ENCODE measurements around the gene MMEL1. TPM values are rescaled to one million over a fixed set of nuclear protein-coding genes. Genes with fewer than 3 reads are reported as not detected.

The MMEL1 gene
- total and polyA plus RNA-seq, 2 donors (not counting 3 experiments of a cell fraction or from before 2014, with no cell fraction given) = 1.1 to 1.2 TPM

DNA sequence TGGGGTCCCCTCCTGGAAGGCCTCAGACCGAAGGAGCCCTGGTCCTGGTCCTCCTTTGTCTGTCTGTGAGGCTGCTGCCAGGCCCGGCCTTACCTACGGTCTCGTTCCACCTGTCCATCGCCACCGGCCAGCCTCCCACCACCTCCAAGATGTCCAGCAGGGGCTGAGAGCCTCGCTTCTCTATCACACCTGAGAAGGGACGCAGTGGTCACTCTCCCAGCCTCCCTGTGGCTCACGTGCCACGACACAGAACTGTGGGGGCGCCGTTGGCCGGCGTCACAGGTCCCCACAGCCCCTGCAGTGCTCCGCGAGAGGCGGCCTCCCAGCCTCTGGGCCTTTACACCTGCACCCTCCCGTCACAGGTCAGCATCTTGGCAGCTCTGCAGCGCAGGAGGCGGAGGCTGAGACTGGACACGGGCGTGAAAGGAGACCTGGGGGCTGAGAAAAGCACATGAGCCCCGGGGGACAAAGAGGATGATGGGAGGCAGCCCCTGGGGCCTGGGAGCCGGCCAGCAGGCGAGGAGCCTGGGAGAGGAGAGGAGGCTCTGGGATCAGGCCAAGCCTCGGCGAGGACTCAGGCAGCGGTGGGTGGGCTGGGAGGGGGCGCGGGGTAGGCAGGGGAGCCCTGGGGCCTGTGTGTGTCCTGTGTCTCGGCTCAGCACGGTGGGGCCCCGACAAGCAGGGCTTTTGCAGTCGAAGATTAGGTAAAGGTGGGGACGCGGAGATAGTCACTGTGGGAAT, 25.8 kb downstream of the MMEL1 start:
- FAIRE-seq = no peak
- Histone ChIP-seq H3K27ac (ENCODE audit: insufficient read depth, low read depth, low read length) (no peak overlapping the region), H3K4me3 (replicated peaks in 1 of 3; ENCODE audit: insufficient read depth in 1 of 3, low read depth in 1 of 3, low read length in 3 of 3) (no peak overlapping the region), H3K79me2 (ENCODE audit: control insufficient read depth, insufficient read depth, low read length) (no peaks in the 10 kb centered on the region), H3K9me1 (replicated peaks; ENCODE audit: control insufficient read depth, extremely low read depth, insufficient read depth, low read length) (no peaks in the 10 kb centered on the region), H3K4me2 (ENCODE audit: insufficient read depth, low read length) (no peak overlapping the region), H3K27me3 (ENCODE audit: control insufficient read depth in 2 of 2, insufficient read depth in 2 of 2, low read length in 2 of 2) (no peaks in the 10 kb centered on the region), H3K36me3 (ENCODE audit: control insufficient read depth in 2 of 2, extremely low read depth in 1 of 2, insufficient read depth in 2 of 2, low read length in 2 of 2) (no peaks in the 10 kb centered on the region), H3K9me3 (replicated peaks; ENCODE audit: control insufficient read depth, insufficient read depth, low read length) (no peaks in the 10 kb centered on the region), H3K9ac (replicated peaks; ENCODE audit: extremely low read depth, insufficient read depth, low read length) (no peak overlapping the region), H2AFZ (ENCODE audit: low read depth, low read length) (no peak overlapping the region), H4K20me1 (replicated peaks; ENCODE audit: control insufficient read depth, extremely low read depth, insufficient read depth, low read length) (no peaks in the 10 kb centered on the region), H3K4me1 (ENCODE audit: control insufficient read depth, extremely low read depth, insufficient read depth, low read length) (no peaks in the 10 kb centered on the region)
- dilution Hi-C loops (cut with MboI; ENCODE audit: extremely low pct_ligation_motif_present, low sequenced_read_pairs) (no loop called here), intact Hi-C loops (cut with micrococcal nuclease) (no loop called here)
- ChIA-PET CTCF (no interaction called here), POLR2A (no interaction called here)
- BruUV-seq (replicated peaks) = no TSS peak
- DNase-seq (ENCODE audit: low read depth, low spot score) = no peak
- TF ChIP-seq POLR2A (IDR thresholded peaks at IDR 0.05; ENCODE audit: low read depth, low read length) = no peak
- TF ChIP-seq EZH2 (IDR thresholded peaks at IDR 0.05; ENCODE audit: borderline replicate concordance, low read depth, low read length, severe bottlenecking) = no peak
- TF ChIP-seq, protein P1, sequence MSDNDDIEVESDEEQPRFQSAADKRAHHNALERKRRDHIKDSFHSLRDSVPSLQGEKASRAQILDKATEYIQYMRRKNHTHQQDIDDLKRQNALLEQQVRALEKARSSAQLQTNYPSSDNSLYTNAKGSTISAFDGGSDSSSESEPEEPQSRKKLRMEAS (IDR thresholded peaks at IDR 0.05; ENCODE audit: insufficient read depth, insufficient read length) = no peak
- TF ChIP-seq POLR2AphosphoS5 (IDR thresholded peaks at IDR 0.05; ENCODE audit: insufficient read depth, low read depth, low read length) = no peak
- no peak for TF ChIP-seq JUN (IDR thresholded peaks at IDR 0.05; ENCODE audit: borderline replicate concordance, insufficient read depth, insufficient read length, low read depth)
- TF ChIP-seq MYC (IDR thresholded peaks at IDR 0.05; ENCODE audit: low read depth, low read length) = no peak

DNA sequence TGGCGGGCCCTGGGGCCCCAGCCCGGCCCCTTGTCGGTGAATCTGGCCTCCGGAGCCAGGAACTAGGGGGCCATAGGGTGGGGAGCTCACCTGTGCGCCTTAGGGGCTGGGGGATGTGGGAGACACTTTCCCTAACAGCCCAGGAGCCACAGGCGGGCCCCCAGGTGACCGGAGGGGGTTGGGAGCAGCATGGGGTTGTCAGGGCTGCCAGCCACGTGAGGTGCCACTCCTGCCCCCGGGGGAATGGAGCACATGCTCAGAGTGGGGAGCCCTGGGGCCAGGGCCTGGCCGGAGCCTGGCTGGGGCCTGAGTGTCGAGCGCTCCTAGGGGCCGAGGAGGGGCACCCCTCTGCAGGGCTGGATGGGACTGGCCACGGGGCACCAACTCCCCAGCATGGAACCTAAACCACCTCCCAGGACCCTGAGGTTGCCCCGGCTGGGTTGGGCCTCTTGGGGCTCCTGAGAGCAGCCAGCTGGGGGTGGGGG, 26.4 kb downstream of the MMEL1 start:
- H3K4me2 ChIP-seq (ENCODE audit: insufficient read depth, low read length) = no peak overlapping the region
- POLR2A ChIA-PET = no interaction called here
- H3K27me3 ChIP-seq (ENCODE audit: control insufficient read depth in 2 of 2, insufficient read depth in 2 of 2, low read length in 2 of 2) = no peaks in the 10 kb centered on the region
- DNase-seq (ENCODE audit: low read depth, low spot score) (no peak), FAIRE-seq (no peak)
- H3K4me1 ChIP-seq (ENCODE audit: control insufficient read depth, extremely low read depth, insufficient read depth, low read length) = no peaks in the 10 kb centered on the region
- H2AFZ ChIP-seq (ENCODE audit: low read depth, low read length) = no peak overlapping the region
- no peak overlapping the region for H3K27ac ChIP-seq (ENCODE audit: insufficient read depth, low read depth, low read length)
- dilution Hi-C loops (cut with MboI; ENCODE audit: extremely low pct_ligation_motif_present, low sequenced_read_pairs) = no loop called here
- H3K36me3 ChIP-seq (ENCODE audit: control insufficient read depth in 2 of 2, extremely low read depth in 1 of 2, insufficient read depth in 2 of 2, low read length in 2 of 2) = no peaks in the 10 kb centered on the region
- CTCF ChIA-PET = no interaction called here
- no peak overlapping the region for H3K4me3 ChIP-seq (replicated peaks in 1 of 3; ENCODE audit: insufficient read depth in 1 of 3, low read depth in 1 of 3, low read length in 3 of 3)
- BruUV-seq (replicated peaks) = no TSS peak
- intact Hi-C loops (cut with micrococcal nuclease) = no loop called here
- H3K79me2 ChIP-seq (ENCODE audit: control insufficient read depth, insufficient read depth, low read length) = no peaks in the 10 kb centered on the region
- H3K9me3 ChIP-seq (replicated peaks; ENCODE audit: control insufficient read depth, insufficient read depth, low read length) = no peaks in the 10 kb centered on the region
- H3K9me1 ChIP-seq (replicated peaks; ENCODE audit: control insufficient read depth, extremely low read depth, insufficient read depth, low read length) = no peaks in the 10 kb centered on the region
- no peaks in the 10 kb centered on the region for H4K20me1 ChIP-seq (replicated peaks; ENCODE audit: control insufficient read depth, extremely low read depth, insufficient read depth, low read length)
- no peak overlapping the region for H3K9ac ChIP-seq (replicated peaks; ENCODE audit: extremely low read depth, insufficient read depth, low read length)
- TF ChIP-seq EZH2 (IDR thresholded peaks at IDR 0.05; ENCODE audit: borderline replicate concordance, low read depth, low read length, severe bottlenecking) = no peak
- TF ChIP-seq, protein P1 (IDR thresholded peaks at IDR 0.05; ENCODE audit: insufficient read depth, insufficient read length) = no peak
- TF ChIP-seq, protein P2, sequence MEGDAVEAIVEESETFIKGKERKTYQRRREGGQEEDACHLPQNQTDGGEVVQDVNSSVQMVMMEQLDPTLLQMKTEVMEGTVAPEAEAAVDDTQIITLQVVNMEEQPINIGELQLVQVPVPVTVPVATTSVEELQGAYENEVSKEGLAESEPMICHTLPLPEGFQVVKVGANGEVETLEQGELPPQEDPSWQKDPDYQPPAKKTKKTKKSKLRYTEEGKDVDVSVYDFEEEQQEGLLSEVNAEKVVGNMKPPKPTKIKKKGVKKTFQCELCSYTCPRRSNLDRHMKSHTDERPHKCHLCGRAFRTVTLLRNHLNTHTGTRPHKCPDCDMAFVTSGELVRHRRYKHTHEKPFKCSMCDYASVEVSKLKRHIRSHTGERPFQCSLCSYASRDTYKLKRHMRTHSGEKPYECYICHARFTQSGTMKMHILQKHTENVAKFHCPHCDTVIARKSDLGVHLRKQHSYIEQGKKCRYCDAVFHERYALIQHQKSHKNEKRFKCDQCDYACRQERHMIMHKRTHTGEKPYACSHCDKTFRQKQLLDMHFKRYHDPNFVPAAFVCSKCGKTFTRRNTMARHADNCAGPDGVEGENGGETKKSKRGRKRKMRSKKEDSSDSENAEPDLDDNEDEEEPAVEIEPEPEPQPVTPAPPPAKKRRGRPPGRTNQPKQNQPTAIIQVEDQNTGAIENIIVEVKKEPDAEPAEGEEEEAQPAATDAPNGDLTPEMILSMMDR (IDR thresholded peaks at IDR 0.05; ENCODE audit: extremely low read depth in 1 of 2, insufficient read depth in 1 of 2, low read depth in 1 of 2, low read length in 2 of 2) = no peak

All from endothelial cell of umbilical vein (primary cell).